Stimulated activated naive CD8-positive, alpha-beta T cell treated with anti-CD3 and anti-CD28 coated beads, Interleukin-15, Interleukin-2, amounts not matched to agents 100 ng/mL and 50 ng/mL, for 24 hours (primary cell): ENCODE measurements around the gene PRDM11.

Experiments used
- H3K27ac Mint-ChIP-seq: one replicate; pipeline ENCODE4 v1.8.0; 2021; ENCODE audit warnings: mild to moderate bottlenecking, mixed read lengths
- H3K27me3 Mint-ChIP-seq: one replicate; pipeline ENCODE4 v1.8.0; 2021; ENCODE audit warnings: mixed read lengths
- H3K36me3 Mint-ChIP-seq: one replicate; pipeline ENCODE4 v1.8.0; 2021; ENCODE audit warnings: low read depth, mixed read lengths
- H3K4me1 Mint-ChIP-seq: one replicate; pipeline ENCODE4 v1.8.0; 2021; ENCODE audit warnings: low read depth, mixed read lengths
- H3K4me3 Mint-ChIP-seq: one replicate; pipeline ENCODE4 v1.8.0; 2021; ENCODE audit warnings: mild to moderate bottlenecking, mixed read lengths
- H3K9me3 Mint-ChIP-seq: one replicate; pipeline ENCODE4 v1.8.0; 2021; ENCODE audit warnings: mixed read lengths

PRDM11 gene

DNA sequence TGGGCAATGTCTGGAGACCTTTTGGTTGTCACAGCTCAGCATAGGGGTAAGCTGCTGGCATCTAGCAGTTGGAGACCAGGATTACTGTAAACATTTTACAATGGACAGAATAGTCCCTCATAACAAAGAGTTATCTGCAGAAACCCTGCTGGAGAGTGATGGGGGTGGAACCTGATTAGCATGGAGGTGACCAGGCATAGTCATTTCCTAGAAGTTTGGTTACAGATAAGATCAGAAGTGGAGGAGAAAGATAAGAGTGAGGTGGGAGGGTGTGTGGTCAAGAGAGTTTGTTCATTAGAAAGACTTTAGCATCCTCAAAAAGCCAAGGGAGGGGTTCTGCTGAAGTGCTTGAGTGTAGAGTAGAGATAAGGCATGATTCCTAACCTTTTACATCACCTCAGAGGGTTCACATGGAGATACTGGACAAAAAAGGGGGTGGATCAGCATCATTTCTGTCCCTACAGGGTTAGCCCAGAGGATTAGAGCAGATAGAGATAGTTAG, 38.8 kb downstream of the PRDM11 start:
- Mint-ChIP-seq H3K36me3 (peaks cover 22% of the 10 kb centered on the region), H3K27me3 (no peaks in the 10 kb centered on the region), H3K27ac (no peak overlapping the region), H3K9me3 (no peaks in the 10 kb centered on the region), H3K4me1 (no peaks in the 10 kb centered on the region), H3K4me3 (no peak overlapping the region)

DNA sequence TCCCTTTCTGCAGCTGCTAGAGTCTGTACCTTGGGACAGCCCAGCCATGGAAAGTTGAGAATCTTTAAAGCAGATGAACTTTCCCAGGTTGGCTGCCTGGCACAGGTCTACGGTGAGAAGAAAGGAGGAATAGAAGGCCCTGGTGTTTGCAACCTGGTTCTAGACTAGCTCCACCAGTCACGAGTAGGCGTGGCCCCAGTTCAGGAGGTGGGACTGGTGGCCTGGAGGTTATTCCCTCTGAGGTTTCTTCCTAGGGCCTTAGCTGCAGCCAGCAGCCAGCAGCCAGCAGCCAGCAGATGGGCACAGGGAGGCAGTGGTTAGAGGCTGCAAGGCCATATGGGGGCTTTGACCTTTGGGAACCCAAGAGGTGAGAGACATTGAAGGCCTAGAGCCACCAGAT, 40.9 kb downstream of the PRDM11 start:
- no peaks in the 10 kb centered on the region for H3K4me1 Mint-ChIP-seq
- H3K36me3 Mint-ChIP-seq = peaks cover 30% of the 10 kb centered on the region
- no peaks in the 10 kb centered on the region for H3K9me3 Mint-ChIP-seq
- no peak overlapping the region for H3K4me3 Mint-ChIP-seq
- H3K27ac Mint-ChIP-seq = no peak overlapping the region
- H3K27me3 Mint-ChIP-seq = no peaks in the 10 kb centered on the region

DNA sequence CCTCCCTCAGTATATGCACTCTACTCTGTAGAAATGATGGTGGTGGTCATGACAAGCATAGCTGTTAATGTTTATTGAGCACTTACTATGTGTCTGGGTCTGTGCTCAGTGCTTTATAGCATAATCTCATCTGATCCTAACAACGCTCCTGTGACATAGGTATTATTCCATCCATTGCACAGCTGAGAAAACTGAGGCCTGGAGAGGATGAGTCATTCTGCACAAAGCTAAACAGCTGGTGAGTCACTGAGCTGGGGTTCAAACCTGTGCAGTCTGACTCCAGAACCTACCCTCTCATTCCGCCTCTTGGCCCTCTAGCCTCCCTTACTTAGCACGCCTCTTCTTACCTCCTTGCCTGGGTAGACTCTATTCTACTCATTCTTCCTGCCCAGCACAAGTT, 41.7 kb downstream of the PRDM11 start:
- no peak overlapping the region for H3K4me3 Mint-ChIP-seq
- H3K4me1 Mint-ChIP-seq = no peaks in the 10 kb centered on the region
- peaks cover 30% of the 10 kb centered on the region for H3K36me3 Mint-ChIP-seq
- H3K9me3 Mint-ChIP-seq = no peaks in the 10 kb centered on the region
- H3K27ac Mint-ChIP-seq = no peak overlapping the region
- H3K27me3 Mint-ChIP-seq = no peaks in the 10 kb centered on the region

DNA sequence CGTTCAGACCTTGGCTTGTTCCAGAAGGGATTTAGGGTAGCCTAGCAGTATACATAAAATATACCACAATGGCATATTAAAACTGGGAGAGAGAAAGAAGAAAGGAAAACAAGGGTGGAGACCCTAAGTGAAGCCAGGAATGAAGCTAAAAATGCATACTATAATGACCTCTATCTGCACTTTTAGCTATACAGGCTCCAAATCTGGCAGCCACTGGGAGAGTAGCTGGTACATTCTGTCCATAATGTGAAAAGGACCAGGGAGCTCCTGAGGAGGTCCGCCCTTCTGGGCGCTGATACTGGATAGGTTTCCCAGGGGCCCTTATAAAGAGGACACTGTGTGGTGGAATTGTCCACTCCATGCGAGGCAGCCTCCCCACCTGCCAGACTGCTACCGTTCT, 42.8 kb downstream of the PRDM11 start:
- Mint-ChIP-seq H3K27ac (no peak overlapping the region), H3K4me1 (no peaks in the 10 kb centered on the region)

DNA sequence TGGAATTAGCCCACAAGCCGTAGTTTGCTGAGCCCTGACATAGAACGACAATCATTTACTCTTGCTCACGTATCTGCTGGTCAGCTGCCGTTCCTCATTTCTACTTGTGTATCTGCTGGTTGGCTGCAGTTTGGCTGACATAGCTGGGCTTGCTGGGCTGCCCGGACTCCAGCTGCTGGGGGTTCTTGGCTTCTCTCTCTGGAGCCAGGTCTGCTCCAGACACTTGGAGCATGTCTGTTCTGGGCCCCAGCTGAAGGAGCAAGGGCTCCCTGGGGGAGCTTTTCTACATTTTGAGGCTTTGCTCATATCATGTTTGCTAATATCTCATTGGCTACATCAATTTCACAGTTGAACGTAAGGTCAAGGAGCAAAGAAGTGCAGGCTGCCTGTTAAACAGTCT, 47.3 kb downstream of the PRDM11 start:
- H3K27me3 Mint-ChIP-seq = no peaks in the 10 kb centered on the region
- H3K4me1 Mint-ChIP-seq = no peaks in the 10 kb centered on the region
- no peaks in the 10 kb centered on the region for H3K9me3 Mint-ChIP-seq
- no peak overlapping the region for H3K27ac Mint-ChIP-seq
- peaks cover 12% of the 10 kb centered on the region for H3K36me3 Mint-ChIP-seq
- no peak overlapping the region for H3K4me3 Mint-ChIP-seq

More for the DNA sequence above, 42.8 kb downstream of the PRDM11 start:
- Mint-ChIP-seq H3K27me3 (no peaks in the 10 kb centered on the region), H3K36me3 (peaks cover 30% of the 10 kb centered on the region), H3K4me3 (no peak overlapping the region), H3K9me3 (no peaks in the 10 kb centered on the region)

DNA sequence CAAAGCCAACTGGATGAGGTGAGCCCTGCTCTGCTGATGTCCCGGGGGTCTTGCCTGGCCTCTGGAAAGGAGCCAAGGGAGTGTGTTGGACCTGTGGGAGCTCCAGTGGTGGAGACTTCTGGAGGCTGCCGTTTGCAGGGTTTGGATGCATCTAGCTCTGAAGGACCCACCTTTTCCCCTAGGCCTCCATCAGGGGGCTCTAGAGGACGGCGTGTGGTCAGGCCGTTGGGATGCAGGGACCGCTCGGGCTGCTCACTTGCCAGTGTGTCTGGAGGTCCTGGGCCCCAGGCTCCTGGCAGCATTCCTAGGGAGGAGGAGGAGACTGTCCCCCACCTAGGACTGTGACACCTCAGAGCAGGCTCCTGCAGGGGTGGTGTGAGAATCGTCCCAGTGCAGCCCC, 58.3 kb downstream of the PRDM11 start:
- Mint-ChIP-seq H3K4me3 (no peak overlapping the region), H3K4me1 (no peaks in the 10 kb centered on the region), H3K27ac (no peak overlapping the region), H3K36me3 (peaks cover 18% of the 10 kb centered on the region), H3K27me3 (no peaks in the 10 kb centered on the region), H3K9me3 (peaks cover 3% of the 10 kb centered on the region)

DNA sequence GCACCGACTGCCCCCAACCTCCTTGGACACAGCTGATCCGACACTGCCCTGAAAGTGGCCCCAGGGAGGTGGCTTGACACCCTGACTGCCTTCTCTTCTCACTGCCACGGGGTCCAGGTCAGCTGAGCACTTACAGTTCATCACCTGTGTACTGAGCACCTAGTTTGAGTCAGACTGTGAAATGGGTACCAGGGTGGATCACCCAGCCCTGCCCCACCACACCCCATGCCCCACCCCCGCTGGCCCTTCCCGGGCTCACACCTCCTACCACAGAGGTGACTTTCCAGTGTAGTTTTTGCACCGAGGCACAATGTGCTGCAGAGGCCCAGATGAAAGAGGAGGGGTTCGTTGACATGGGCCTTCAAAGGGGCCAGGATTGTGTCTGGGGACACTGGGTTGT, 59.5 kb downstream of the PRDM11 start:
- Mint-ChIP-seq H3K4me3 (no peak overlapping the region), H3K9me3 (peaks cover 3% of the 10 kb centered on the region), H3K4me1 (no peaks in the 10 kb centered on the region), H3K27me3 (no peaks in the 10 kb centered on the region), H3K27ac (no peak overlapping the region), H3K36me3 (peaks cover 18% of the 10 kb centered on the region)

DNA sequence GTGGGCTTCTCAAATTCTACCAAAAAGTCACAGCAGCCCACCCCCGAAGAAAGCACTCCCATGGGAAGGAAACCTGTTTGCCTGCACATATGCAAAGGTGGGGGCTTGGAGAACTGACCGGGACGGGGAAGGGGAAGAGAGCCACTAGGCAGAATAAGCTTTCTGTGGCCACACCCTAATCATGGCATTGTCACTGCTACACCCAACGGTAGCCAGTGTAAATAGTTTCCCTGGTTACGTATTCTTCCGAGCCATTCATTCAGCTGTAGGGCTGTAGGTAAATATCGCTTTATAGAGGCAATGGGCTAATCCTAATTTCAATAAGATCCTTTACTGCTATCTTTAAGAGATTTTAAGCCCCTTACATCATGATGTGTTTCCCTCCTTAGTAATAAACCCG, 61.7 kb downstream of the PRDM11 start:
- Mint-ChIP-seq H3K36me3 (peaks cover 6% of the 10 kb centered on the region), H3K27ac (no peak overlapping the region), H3K4me3 (no peak overlapping the region), H3K4me1 (no peaks in the 10 kb centered on the region), H3K9me3 (no peaks in the 10 kb centered on the region), H3K27me3 (no peaks in the 10 kb centered on the region)

DNA sequence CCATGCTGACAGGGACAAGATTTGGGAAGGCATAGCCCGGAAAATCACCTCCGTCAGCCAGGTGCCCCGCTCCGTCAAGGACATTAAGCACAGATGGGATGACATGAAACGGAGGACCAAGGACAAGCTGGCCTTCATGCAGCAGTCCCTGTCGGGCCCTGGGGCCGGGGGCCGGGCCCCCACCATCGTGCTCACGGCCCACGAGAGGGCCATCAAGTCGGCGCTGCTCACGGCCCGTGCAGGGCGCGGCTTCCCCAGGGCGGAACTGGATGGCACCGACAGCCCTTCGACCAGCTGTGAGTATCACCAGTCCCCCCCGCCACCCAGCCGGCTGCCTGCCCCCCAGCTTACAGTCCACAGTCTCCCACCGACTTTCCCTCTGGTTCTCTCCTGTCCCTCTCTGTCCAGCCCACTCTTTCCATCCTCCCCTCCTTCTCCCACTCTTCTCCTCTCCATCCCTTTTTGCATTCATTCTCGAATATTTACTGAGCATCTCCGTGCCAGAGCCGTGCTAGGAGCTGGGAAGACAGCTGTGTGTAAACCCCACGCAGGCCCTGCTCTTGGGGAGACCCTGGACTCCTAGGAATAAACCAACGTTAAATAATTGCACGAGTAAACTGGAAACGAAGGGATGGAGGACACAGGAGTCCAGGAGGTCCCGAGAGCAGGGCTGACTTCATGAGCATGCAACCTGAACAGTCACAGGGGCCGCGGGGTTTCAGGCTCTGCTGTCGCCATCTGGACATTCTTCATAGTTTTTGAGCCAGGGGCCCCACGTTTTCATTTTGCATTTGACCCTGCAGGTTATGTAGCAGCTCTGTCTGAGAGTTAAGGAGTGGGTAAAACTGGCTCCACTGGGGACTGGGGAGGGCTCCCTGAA, 62.8 kb downstream of the PRDM11 start:
- H3K4me1 Mint-ChIP-seq = no peaks in the 10 kb centered on the region
- no peak overlapping the region for H3K27ac Mint-ChIP-seq
- H3K4me3 Mint-ChIP-seq = no peak overlapping the region
- peaks cover 5% of the 10 kb centered on the region for H3K36me3 Mint-ChIP-seq
- H3K27me3 Mint-ChIP-seq = no peaks in the 10 kb centered on the region
- no peaks in the 10 kb centered on the region for H3K9me3 Mint-ChIP-seq

DNA sequence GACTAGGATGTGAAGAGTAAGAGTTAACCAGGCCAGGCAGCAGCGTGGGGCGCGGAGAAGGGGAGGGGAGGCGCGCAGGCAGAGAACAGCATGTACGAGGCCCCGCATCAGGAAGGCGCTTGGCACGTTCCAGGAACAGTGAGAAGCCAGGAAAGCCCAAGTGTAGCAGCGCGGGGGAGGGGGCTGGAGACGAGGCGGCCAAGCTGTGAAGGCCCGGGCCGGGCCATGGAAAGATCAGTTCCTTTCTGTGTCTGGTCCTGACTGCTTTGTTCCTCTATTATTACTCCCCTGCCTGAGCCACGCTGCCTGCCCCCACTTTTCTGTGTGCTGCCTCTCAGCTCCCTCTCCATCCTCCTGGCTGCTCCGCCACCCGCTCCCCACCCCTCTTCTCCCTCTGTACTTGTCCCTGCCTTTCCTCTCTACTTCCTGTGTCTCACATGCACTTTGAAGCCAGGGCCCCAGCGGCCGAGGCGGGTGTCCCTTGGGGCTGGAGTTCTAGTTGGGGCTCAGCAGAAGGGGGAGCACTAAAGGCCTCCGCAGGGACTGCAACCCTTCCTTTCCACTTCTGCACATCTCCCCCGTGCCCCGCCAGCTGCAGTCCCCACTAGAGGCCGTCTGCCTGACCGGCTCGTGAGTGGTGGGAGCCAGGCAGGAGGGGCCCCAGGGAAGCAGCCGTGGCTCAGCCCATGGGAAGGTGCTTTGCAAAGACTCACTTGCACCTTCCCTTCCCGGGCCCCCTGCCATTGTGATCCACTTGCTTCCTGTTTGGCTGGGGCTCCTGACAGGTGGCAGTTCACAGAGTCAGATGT, 63.7 kb downstream of the PRDM11 start:
- Mint-ChIP-seq H3K27me3 (no peaks in the 10 kb centered on the region), H3K4me1 (peaks cover under 1% of the 10 kb centered on the region), H3K36me3 (peaks cover 5% of the 10 kb centered on the region), H3K27ac (no peak overlapping the region), H3K4me3 (no peak overlapping the region), H3K9me3 (no peaks in the 10 kb centered on the region)

DNA sequence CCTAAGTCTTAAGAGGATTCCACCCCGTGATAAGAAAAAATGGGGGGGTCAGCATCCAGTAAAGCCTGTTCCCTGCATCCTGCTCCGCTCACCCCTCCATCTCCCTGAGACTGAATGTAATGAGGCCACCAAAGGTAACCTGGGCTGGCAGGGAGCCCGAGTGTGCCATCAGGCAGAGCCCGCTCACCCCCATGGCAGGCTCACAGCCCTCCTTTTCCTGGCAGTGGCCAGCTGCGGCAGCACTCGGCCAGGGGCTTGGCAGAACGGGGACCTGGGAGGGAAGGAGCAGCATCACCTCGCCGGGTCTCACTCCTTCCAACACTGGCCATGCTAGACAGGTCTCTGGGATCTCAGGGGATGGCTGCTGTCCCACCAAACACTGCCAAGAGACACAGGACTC, 64.4 kb downstream of the PRDM11 start:
- no peaks in the 10 kb centered on the region for H3K27me3 Mint-ChIP-seq
- H3K36me3 Mint-ChIP-seq = peaks cover 5% of the 10 kb centered on the region
- H3K4me1 Mint-ChIP-seq = peaks cover 3% of the 10 kb centered on the region
- no peak overlapping the region for H3K4me3 Mint-ChIP-seq
- no peaks in the 10 kb centered on the region for H3K9me3 Mint-ChIP-seq
- no peak overlapping the region for H3K27ac Mint-ChIP-seq

DNA sequence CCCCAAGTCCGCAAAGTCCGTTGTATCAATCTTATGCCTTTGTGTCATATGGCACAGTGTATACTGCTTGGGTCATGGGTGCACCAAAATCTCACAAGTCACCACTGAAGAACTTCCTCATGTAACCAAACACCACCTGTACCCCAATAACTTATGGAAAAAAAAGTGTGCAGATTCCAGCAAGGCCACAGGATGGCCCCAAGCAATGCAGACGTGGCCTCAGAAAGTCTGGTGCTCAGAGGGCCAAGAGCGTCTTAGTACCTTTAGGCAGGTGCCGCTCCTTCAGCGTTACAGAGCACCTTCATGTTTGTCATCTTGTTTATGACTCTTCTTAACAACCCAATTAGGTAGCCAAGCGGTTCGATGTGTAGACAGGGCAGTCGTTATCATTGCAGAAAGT, 65.3 kb downstream of the PRDM11 start:
- peaks cover 5% of the 10 kb centered on the region for H3K36me3 Mint-ChIP-seq
- peaks cover 3% of the 10 kb centered on the region for H3K4me1 Mint-ChIP-seq
- H3K27ac Mint-ChIP-seq = no peak overlapping the region
- H3K27me3 Mint-ChIP-seq = no peaks in the 10 kb centered on the region
- no peak overlapping the region for H3K4me3 Mint-ChIP-seq
- H3K9me3 Mint-ChIP-seq = no peaks in the 10 kb centered on the region

DNA sequence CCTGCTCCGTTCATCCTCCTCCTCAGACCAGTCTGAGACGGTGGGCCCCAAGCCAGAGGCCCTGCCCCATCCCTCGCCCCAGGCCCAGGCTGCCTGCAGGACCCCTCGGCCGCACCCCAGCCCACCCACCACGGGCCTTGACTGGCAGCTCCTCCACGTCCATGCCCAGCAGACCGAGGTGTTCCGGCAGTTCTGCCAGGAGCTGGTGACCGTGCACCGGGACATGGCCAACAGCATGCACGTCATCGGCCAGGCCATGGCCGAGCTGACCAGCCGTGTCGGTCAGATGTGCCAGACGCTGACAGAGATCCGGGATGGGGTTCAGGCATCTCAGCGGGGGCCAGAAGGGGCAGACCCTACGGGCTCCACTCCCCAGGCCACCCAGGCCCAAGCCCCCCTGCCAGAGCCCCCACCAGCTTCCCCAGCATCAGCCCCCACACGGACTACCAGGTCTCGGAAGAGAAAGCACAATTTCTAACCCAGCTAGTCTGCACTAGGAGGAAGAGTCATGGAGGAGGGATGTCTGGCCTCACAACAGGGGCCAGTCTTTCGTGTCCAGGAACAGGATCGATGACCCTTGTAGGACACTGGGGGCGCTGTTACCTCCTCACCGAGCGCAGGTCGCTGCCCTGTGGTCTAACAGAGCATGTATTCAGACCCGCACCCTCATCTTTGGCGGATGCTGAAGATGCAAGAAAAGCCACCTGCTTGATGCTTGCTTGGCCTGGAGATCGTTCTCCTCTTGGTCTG, 66.3 kb downstream of the PRDM11 start:
- Mint-ChIP-seq H3K9me3 (no peaks in the 10 kb centered on the region), H3K4me1 (peaks cover 3% of the 10 kb centered on the region), H3K36me3 (peaks cover 5% of the 10 kb centered on the region), H3K4me3 (no peak overlapping the region), H3K27ac (no peak overlapping the region), H3K27me3 (no peaks in the 10 kb centered on the region)

DNA sequence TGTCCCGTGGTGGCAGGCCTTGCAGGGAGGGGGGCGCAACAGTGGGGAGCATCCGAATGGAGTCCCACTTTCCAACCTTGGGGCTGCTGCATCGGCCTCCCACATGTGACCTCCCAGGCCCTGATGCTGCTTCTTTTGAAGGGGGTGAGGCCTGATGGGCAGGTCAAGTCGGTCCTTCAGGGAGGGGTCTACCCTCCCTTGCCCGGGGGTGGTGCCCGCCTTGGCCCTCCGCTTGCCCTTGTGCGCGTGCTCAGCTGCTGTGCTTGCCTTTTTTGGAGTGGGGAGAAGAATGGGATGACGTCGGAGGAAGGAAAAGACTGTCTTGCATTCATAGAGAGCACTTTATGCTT, 66.9 kb downstream of the PRDM11 start:
- no peak overlapping the region for H3K27ac Mint-ChIP-seq
- peaks cover 5% of the 10 kb centered on the region for H3K36me3 Mint-ChIP-seq
- H3K27me3 Mint-ChIP-seq = no peaks in the 10 kb centered on the region
- peaks cover 3% of the 10 kb centered on the region for H3K4me1 Mint-ChIP-seq
- H3K4me3 Mint-ChIP-seq = no peak overlapping the region
- no peaks in the 10 kb centered on the region for H3K9me3 Mint-ChIP-seq

DNA sequence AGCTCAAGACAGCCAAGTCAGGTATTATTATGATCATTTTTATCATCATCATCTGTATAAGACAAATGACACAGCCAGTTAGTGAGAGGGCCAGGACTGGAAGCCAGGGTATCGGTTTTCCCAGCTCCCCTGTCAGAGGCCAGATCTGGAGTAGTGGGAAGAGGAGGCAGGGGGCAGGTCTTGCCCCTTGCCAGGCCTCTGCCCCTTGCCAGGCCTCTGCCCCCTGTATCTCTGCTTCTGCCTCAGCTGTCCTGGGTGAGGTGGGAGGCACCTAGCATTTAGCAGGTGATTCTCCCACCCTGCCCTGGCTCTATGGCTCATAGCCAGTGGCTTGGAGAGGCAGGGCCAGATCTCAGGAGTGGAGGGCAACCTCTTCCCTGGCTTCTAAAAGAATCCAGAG, 67.3 kb downstream of the PRDM11 start:
- no peaks in the 10 kb centered on the region for H3K9me3 Mint-ChIP-seq
- no peak overlapping the region for H3K4me3 Mint-ChIP-seq
- H3K27me3 Mint-ChIP-seq = no peaks in the 10 kb centered on the region
- peaks cover 3% of the 10 kb centered on the region for H3K4me1 Mint-ChIP-seq
- H3K27ac Mint-ChIP-seq = no peak overlapping the region
- peaks cover 5% of the 10 kb centered on the region for H3K36me3 Mint-ChIP-seq
